HT-29 (cell line): ENCODE data around the gene CEP126. TPM values are rescaled to one million over a fixed set of nuclear protein-coding genes. Genes with fewer than 3 reads are reported as not detected.
A peak's percentile ranks its signal among the peaks of the same experiment; 100 is the strongest.

Experiments
- DNase-seq: peaks from one replicate; pipeline ENCODE4 v3.0.0-alpha.2; 2015; ENCODE audit warnings: low spot score
- total RNA-seq: library from RNA; depleted of rRNA; stranded (reverse); fragments of >200 nt; shearing (Covaris generic); gene quantifications from 2 replicates; pipeline ENCODE4 v1.2.3, GENCODE V29; 2014; rRNA removed

Gene CEP126
- total RNA-seq, 1 experiment from 2014 or later = 0.58 TPM

DNA sequence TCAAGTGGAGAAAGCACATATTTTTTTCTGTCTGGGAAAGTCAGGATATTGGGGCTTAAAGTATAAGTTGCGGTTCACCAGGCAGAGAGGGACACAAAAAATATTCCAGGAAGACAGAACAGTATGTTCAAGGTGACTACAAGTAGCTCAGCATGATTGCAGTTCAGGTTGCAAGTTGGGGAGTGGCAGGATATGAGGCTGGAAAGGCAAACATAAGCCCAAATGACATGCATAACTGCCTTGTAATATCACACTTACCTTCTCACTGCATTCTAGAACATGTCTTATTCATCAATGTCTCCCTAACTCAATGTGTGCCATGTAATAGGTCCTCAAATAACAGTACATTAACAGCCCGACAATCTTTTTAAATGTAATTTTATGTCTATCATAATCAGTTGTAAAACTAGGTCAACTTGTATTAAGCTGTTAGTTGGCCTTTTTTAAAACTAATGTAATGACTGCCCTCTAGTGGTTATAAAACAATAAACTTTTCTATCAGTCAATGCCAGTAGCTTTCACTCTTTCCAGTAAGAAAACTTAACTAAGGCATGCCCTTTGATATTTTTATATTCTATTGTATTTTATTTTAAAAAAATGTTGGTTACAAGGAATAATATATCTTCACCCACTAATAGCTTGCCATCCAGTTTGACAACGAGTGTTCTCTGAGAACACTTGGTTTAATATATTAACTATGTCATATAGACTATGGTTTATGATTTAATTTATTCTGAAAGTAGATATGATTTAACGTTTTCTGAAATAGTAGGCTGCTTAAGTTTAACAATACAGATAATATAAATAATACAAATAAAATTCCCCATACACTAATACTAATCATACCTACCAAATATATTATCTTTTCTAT lies 93.0 kb downstream of the CEP126 start:
- DNase-seq = peak; percentile 93

DNA sequence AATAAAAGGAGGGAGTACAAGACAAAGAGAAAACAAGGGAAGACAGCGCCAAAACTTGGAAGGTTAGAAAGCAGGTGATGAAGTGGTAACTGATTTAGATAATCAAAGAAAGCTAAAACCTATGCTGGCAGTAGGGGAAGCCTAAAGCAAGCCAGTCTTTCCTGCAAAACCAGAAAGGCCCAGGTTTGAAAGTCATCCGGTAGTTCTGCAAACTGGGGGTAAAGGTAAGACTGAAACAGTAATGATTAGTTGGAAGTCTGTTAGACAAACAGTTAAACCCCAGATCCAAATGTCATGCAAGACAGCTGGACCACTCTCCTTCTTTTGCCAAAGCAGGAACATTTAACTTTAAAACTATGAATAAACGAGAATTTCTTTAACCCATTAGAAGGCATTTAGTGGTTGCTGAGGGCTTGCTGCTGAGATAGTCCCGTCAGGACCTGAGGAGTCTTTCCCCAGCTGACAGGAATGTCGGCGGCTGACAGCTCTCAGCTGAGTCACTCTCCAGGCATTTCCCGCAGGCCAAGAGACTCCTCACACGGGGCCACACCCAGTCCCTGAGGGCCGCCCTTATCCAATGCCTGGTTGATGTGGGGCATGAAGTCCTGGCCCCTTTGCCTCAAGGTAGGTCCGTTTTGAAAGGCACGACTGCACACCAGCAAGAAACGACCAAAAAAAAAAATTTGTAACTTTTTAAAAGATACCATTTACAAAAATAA lies 96.1 kb downstream of the CEP126 start:
- DNase-seq = peak; percentile 80

DNA sequence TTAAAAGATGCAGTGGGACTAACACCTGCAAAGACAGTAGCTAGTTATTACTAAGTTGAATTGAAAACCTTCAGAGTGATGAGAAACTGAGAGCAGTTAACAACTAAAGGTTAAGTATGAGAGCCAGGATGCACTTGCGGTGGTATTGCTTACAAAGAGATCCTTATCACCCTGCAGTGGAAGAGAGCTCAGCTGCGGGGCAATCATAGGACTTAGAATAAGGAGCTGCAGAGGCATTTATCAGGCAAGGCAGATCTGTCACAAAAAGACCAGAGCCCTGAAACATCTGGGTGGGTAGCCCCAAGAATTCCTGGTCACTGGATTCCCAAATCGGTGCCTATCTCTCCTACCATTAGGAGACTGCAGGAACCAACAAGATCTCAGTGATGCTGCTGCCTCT lies 98.1 kb downstream of the CEP126 start:
- no peak for DNase-seq

DNA sequence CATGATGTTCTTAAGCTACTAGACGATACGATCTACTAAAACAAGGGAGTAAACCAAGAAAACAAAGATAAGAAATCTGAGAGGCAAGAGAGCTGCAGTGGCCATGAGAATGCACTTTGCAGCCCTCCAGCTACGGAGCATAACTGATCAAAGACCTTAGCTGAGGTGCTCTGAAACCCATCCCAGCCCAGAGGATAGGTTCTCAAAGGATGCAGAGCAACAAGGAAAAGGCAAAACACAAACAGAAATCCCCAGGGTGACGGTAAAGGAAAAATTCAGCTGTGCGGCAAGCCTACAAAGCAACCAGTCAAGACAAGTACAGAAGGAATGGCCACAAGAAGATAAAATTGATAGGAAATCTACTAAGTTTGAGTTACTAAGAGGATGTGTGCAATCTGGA lies 99.9 kb downstream of the CEP126 start:
- DNase-seq = no peak

DNA sequence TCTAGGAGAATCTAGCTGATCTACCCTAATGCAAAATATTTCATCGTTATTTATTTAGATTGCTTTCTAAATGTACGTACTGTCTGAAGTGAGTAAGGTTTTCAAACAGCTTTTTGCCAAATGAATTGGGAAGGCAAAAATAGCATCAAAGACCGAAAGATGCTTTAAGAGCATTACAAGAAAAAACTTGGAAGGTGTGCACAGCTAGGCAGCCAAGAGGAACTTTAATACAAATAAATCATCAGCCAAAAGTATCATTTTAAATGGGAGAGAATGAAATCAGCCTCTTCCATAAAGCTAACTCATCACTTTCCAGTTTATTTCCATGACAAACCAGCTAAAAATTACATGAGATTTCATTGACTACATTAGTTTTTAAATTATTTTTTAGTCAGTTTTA lies 102.2 kb downstream of the CEP126 start:
- no peak for DNase-seq

DNA sequence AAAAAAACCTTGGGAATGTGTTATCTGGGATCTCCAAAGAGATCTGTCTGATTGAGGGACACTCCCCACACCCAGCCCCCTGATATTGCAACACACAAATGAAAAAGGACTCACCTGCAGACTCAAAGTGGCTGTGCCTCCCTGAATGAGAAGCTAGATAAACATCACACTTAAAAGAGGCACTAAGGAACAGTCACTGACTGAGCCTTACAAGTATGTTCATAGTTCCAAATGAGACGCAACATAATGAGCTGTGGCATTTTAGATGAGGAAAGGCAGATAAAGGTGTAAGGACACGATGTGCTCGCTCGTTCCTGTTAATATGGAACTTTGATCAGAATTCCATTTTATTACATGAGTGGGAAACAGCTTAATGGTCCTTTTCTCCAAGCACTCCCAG lies 111.4 kb downstream of the CEP126 start:
- no peak for DNase-seq

DNA sequence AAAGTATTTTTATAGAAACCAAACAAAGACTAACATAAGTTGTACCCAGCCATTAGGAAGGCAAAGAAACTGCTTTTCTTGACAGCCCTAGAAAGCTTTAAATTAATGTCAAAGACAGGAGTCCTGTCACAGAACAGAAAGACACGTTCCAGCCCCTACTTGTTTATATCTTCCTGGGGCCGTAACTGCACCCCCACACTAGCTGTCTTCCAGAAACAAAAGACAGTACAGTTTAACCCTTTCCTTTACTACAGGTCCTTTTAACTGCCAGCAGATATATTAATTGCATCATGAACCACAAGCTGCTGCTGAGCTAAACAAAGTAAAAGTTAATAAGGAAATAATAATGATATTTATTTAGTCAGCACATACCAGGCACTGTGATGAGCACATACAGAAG lies 112.1 kb downstream of the CEP126 start:
- DNase-seq = no peak

DNA sequence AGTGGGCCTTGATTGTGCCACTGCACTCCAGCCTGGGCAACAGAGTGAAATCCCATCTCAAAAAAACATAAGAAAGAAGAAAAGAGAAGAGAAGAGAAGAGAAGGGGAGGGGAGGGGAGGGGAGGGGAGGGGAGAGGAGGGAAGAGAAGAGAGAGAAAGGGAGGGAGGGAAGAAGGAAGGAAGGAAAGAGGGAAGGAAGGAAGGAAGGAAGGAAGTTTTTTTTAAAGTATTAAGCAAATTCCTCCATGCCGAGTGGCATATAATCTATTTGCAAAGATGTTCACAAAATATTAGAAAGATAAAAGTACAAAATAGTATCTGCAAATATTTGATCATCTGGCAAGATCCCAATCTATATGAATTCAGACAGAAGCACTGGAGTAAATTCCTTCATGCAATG lies 121.9 kb downstream of the CEP126 start:
- no peak for DNase-seq

DNA sequence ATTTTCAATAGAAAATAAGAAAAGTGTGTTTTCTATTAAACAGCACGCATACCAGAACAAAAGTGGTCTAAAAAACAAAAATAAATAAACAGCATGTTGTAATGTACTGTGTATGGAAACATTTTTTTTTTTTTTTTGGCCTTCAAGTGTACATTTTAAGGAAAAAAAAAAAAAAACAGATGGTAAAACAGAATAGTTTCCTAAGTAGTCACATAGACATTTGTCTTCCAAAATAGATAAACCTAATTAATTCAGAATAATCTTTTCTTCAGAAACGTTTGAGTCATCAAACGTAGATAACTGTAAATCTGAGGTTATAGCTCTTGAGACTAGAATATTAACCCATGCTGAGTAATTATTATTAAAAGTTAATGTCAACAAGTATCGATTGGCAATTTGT lies 132.0 kb downstream of the CEP126 start:
- no peak for DNase-seq

DNA sequence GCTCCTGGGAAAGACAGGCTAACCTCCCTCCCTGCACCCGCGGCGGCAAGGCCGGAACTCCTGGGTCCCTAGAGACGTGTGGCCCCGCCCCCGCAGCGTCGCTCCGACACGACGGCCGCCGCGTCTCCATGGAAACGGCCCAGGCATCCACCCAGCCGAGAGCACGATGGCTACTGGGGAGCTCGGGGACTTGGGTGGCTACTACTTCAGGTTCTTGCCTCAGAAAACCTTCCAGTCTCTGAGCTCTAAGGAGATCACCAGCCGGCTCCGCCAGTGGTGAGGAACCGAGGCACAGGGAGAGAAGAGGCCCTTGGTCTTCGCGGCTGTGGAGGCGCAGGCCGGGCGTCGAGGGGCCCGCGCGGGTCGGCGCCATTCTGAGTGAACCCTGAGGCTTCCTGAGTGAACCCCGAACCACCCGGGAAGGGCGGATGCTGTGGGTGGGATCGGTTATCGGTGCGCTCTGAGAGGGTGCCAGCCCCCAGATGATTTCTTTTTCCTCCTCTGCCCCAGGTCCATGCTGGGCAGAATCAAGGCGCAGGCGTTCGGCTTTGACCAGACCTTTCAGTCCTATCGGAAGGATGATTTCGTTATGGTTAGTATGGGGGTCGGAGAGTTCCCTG lies 132.6 kb downstream of the CEP126 start, which contains the start of gene CFAP300:
CFAP300 (plus strand) TSS at position 133 of the 620 bp plus-strand sequence; CDS start at position 167, 34 bp downstream.
- DNase-seq = peak; percentile 92

Other genes starting within 250 kb of the CEP126 start
- gene ANGPTL5, start 1.5 kb downstream of the CEP126 start, total RNA-seq = not detected in 2 replicates
- 3.8 and 7.4 TPM in 2 replicates for gene CFAP300, start 132.4 kb downstream of the CEP126 start, total RNA-seq
- gene YAP1, start 195.4 kb downstream of the CEP126 start, total RNA-seq = 112 TPM in 2 replicates